Fibroblast of lung (primary cell): ENCODE results near the gene ZMAT5. TPM values are rescaled to one million over a fixed set of nuclear protein-coding genes. Genes with fewer than 3 reads are reported as not detected.
A peak's percentile ranks its signal among the peaks of the same experiment; 100 is the strongest.

Source experiments
- DNase-seq, 2 donors: peaks; one replicate each; pipeline versions ENCODE4 v3.0.0 to v3.0.0-alpha.2; 2010; ENCODE audit warnings: low read depth in 2 of 2
- H2AFZ ChIP-seq: 2 replicates; pipeline ENCODE4 v1.5.1; 2012; ENCODE audit warnings: low read length, control low read depth, inconsistent platforms
- H3K27ac ChIP-seq: 2 replicates; pipeline ENCODE4 v1.5.1; 2011; ENCODE audit warnings: low read length, control low read depth; ENCODE audit not compliant: insufficient read depth
- H3K27me3 ChIP-seq: 2 replicates; pipeline ENCODE4 v1.5.1; 2011; ENCODE audit warnings: mild to moderate bottlenecking, low read length; ENCODE audit not compliant: control insufficient read depth, insufficient read depth
- H3K36me3 ChIP-seq: 2 replicates; pipeline ENCODE4 v1.5.1; 2011; ENCODE audit warnings: low read length; ENCODE audit not compliant: control insufficient read depth, insufficient read depth
- H3K4me1 ChIP-seq: 2 replicates; pipeline ENCODE4 v1.5.1; 2011; ENCODE audit warnings: low read length; ENCODE audit not compliant: control insufficient read depth, insufficient read depth; ENCODE audit errors: extremely low read depth
- H3K4me2 ChIP-seq: 2 replicates; pipeline ENCODE4 v1.5.1; 2011; ENCODE audit warnings: low read length, control low read depth; ENCODE audit not compliant: insufficient read depth; ENCODE audit errors: extremely low read depth
- H3K4me3 ChIP-seq, 4 experiments: fragments of 200-600 bp in 1 of 4; sonication (generic) in 1 of 4; replicated peaks in 1 of 4; 2 replicates each; pipeline ENCODE4 v1.5.1; 2011 to 2016; ENCODE audit warnings: low read length in 4 of 4, low read depth in 3 of 4, mild to moderate bottlenecking in 3 of 4, control low read depth in 2 of 4, inconsistent platforms in 1 of 4, mixed read lengths in 1 of 4; ENCODE audit not compliant: insufficient read depth in 1 of 4; ENCODE audit errors: control extremely low read depth in 1 of 4
- H3K79me2 ChIP-seq: 2 replicates; pipeline ENCODE4 v1.5.1; 2012; ENCODE audit warnings: mild to moderate bottlenecking, low read length, inconsistent platforms; ENCODE audit not compliant: control insufficient read depth, insufficient read depth
- H3K9ac ChIP-seq: 2 replicates; pipeline ENCODE4 v1.5.1; 2011; ENCODE audit warnings: mild to moderate bottlenecking, low read length, control low read depth; ENCODE audit not compliant: insufficient read depth
- H3K9me3 ChIP-seq: 2 replicates; pipeline ENCODE4 v1.5.1; 2012; ENCODE audit warnings: low read depth, low read length; ENCODE audit not compliant: control insufficient read depth, insufficient read depth
- H4K20me1 ChIP-seq: 2 replicates; pipeline ENCODE4 v1.5.1; 2011; ENCODE audit warnings: low read length; ENCODE audit not compliant: control insufficient read depth, insufficient read depth; ENCODE audit errors: extremely low read depth
- CTCF ChIP-seq, 2 donors: IDR thresholded peaks in 1 of 2; conservative IDR thresholded peaks in 1 of 2; 1 replicate in 1 of 2; 2 replicates in 1 of 2; pipeline ENCODE4 v1.5.1; 2011 to 2012; ENCODE audit warnings: low read length in 2 of 2, control low read depth in 1 of 2, inconsistent platforms in 1 of 2, low read depth in 1 of 2, mild to moderate bottlenecking in 1 of 2
- EZH2 ChIP-seq: IDR thresholded peaks from 2 replicates; pipeline ENCODE4 v1.5.1; 2012; ENCODE audit warnings: low read length, control low read depth, mild to moderate bottlenecking; ENCODE audit errors: missing control alignments
- polyA plus RNA-seq, 2 donors: library from polyadenylated mRNA; depleted of rRNA in 1 of 2; stranded (reverse) in 1 of 2; unstranded in 1 of 2; fragments of >200 nt; gene quantifications; 2 replicates each; pipeline ENCODE4 v1.2.1, GENCODE V29; 2011 to 2012; ENCODE audit warnings: missing spikeins in 1 of 2
- total RNA-seq: library from RNA; depleted of rRNA; stranded (reverse); fragments of >200 nt; gene quantifications from 2 replicates; pipeline ENCODE4 v1.2.1, GENCODE V29; 2014

The ZMAT5 gene
- total and polyA plus RNA-seq, 2 donors (not counting 1 experiment from before 2014, with no cell fraction given), result 13.4 to 21.6 TPM

GRCh38 chr22:29772170-29772641 lies 5.4 kb upstream of the ZMAT5 start:
- Histone ChIP-seq H3K4me1 (peaks cover 7% of the 10 kb centered on the region), H3K4me2 (no peak overlapping the region), H3K36me3 (no peaks in the 10 kb centered on the region), H3K27me3 (no peaks in the 10 kb centered on the region), H4K20me1 (no peaks in the 10 kb centered on the region), H2AFZ (no peak overlapping the region), H3K9ac (no peak overlapping the region), H3K27ac (no peak overlapping the region), H3K79me2 (peaks cover 18% of the 10 kb centered on the region), H3K9me3 (no peaks in the 10 kb centered on the region), H3K4me3 (no peak overlapping the region)
- no peak for TF ChIP-seq EZH2
- peak; percentile 58 to 65 for TF ChIP-seq CTCF (conservative IDR thresholded peaks at IDR 0.05 in 1 of 2, IDR thresholded peaks at IDR 0.05 in 1 of 2; ENCODE audit: low read depth in 1 of 2, low read length in 2 of 2)
- peak; percentile 63 to 84 for DNase-seq

GRCh38 chr22:29769723-29770321 lies 3.0 kb upstream of the ZMAT5 start:
- Histone ChIP-seq H2AFZ (no peak overlapping the region), H3K4me1 (peaks cover 7% of the 10 kb centered on the region), H3K4me2 (no peak overlapping the region), H3K79me2 (peaks cover 18% of the 10 kb centered on the region), H4K20me1 (no peaks in the 10 kb centered on the region), H3K27ac (no peak overlapping the region), H3K9me3 (no peaks in the 10 kb centered on the region), H3K36me3 (no peaks in the 10 kb centered on the region), H3K27me3 (no peaks in the 10 kb centered on the region), H3K9ac (no peak overlapping the region), H3K4me3 (no peak overlapping the region)
- DNase-seq, result no peak
- TF ChIP-seq CTCF (conservative IDR thresholded peaks at IDR 0.05 in 1 of 2, IDR thresholded peaks at IDR 0.05 in 1 of 2; ENCODE audit: low read depth in 1 of 2, low read length in 2 of 2) (no peak), EZH2 (no peak)

- Histone ChIP-seq H2AFZ (no peak overlapping the region), H3K36me3 (no peaks in the 10 kb centered on the region), H3K4me3 (peak overlapping the region; percentile 91 to 100 (median 98)), H3K9me3 (no peaks in the 10 kb centered on the region), H3K27me3 (no peaks in the 10 kb centered on the region), H3K79me2 (peaks cover 18% of the 10 kb centered on the region), H3K4me2 (peak overlapping the region; percentile 78), H3K4me1 (peaks cover 3% of the 10 kb centered on the region), H3K9ac (peak overlapping the region; percentile 89), H4K20me1 (no peaks in the 10 kb centered on the region), H3K27ac (peak overlapping the region; percentile 89)
- no peak for TF ChIP-seq EZH2
- TF ChIP-seq CTCF (conservative IDR thresholded peaks at IDR 0.05 in 1 of 2, IDR thresholded peaks at IDR 0.05 in 1 of 2; ENCODE audit: low read depth in 1 of 2, low read length in 2 of 2), result no peak
- DNase-seq, result no peak
Measured at GRCh38 chr22:29768052-29768693, 1.4 kb upstream of the ZMAT5 start.
